Measurements from ENCODE around the gene UBN1.

UBN1 gene

GRCh38 chr16:4846901-4847773 is at the start of gene UBN1, which contains the start of gene GLYR1:
TSS of gene UBN1 (plus strand) at chr16:4847481. CDS start at chr16:4852918, 5,437 bp downstream.
TSS of gene GLYR1 (minus strand) at chr16:4847288. CDS start at chr16:4847265, 23 bp downstream.
- DNase-seq: peak; percentile 96

- DNase-seq: no peak
These were observed 49.5 kb upstream of the UBN1 start for GRCh38 chr16:4797805-4798252.

- no peak for DNase-seq
These were observed 48.8 kb upstream of the UBN1 start for GRCh38 chr16:4798456-4798855.

GRCh38 chr16:4799171-4799855 is 48.0 kb upstream of the UBN1 start:
- no peak for DNase-seq

GRCh38 chr16:4800290-4801041 is 46.8 kb upstream of the UBN1 start:
- peak; percentile 63 for DNase-seq

GRCh38 chr16:4801051-4801961 is 46.0 kb upstream of the UBN1 start:
- DNase-seq: no peak

GRCh38 chr16:4801962-4802658 is 45.2 kb upstream of the UBN1 start, which contains the start of gene ROGDI:
TSS of gene ROGDI (minus strand) at chr16:4802633. CDS start at chr16:4802571, 62 bp downstream.
- peak; percentile 88 for DNase-seq

GRCh38 chr16:4802659-4803287 is 44.5 kb upstream of the UBN1 start:
- DNase-seq: peak; percentile 83

- DNase-seq: no peak
These were observed 43.9 kb upstream of the UBN1 start for GRCh38 chr16:4803401-4803844.

GRCh38 chr16:4803898-4804762 is 43.2 kb upstream of the UBN1 start:
- DNase-seq: no peak

- DNase-seq: no peak
These were observed 42.0 kb upstream of the UBN1 start for GRCh38 chr16:4805231-4805630.

- DNase-seq: no peak
These were observed 41.0 kb upstream of the UBN1 start for GRCh38 chr16:4806280-4806679.

GRCh38 chr16:4811242-4811641 is 36.0 kb upstream of the UBN1 start:
- DNase-seq: no peak

- DNase-seq: no peak
These were observed 35.5 kb upstream of the UBN1 start for GRCh38 chr16:4811773-4812172.

GRCh38 chr16:4813251-4814003 is 33.9 kb upstream of the UBN1 start:
- no peak for DNase-seq

GRCh38 chr16:4814046-4814445 is 33.2 kb upstream of the UBN1 start:
- DNase-seq: no peak

- no peak for DNase-seq
These were observed 32.6 kb upstream of the UBN1 start for GRCh38 chr16:4814542-4815173.

- no peak for DNase-seq
These were observed 26.6 kb upstream of the UBN1 start for GRCh38 chr16:4820652-4821051.
